H9 (cell line): Measurements from ENCODE around the gene LRMDA. TPM values are rescaled to one million over a fixed set of nuclear protein-coding genes. Genes with fewer than 3 reads are reported as not detected.

Experiments
- DNase-seq: peaks from one replicate; pipeline ENCODE4 v3.0.0-alpha.2; 2017
- H2AFZ ChIP-seq: one replicate; pipeline ENCODE4 v1.6.1; 2013; ENCODE audit warnings: mild to moderate bottlenecking, low read length, control low read depth, moderate library complexity
- H2AK5ac ChIP-seq: 2 replicates; pipeline ENCODE4 v1.6.1; 2013; ENCODE audit warnings: low read length, control low read depth, mixed read lengths; ENCODE audit not compliant: insufficient read length
- H2BK120ac ChIP-seq: one replicate; pipeline ENCODE4 v1.6.1; 2013; ENCODE audit warnings: low read depth, mild to moderate bottlenecking, low read length, control low read depth, inconsistent platforms; ENCODE audit not compliant: poor library complexity, severe bottlenecking
- H2BK12ac ChIP-seq: 2 replicates; pipeline ENCODE4 v1.6.1; 2013; ENCODE audit warnings: low read length, control low read depth, mixed read lengths, low read depth; ENCODE audit not compliant: insufficient read length
- H2BK15ac ChIP-seq: 2 replicates; pipeline ENCODE4 v1.6.1; 2013; ENCODE audit warnings: low read depth, low read length, control low read depth
- H2BK20ac ChIP-seq: one replicate; pipeline ENCODE4 v1.6.1; 2013; ENCODE audit warnings: low read depth, mild to moderate bottlenecking, low read length, control low read depth, inconsistent platforms; ENCODE audit not compliant: poor library complexity, severe bottlenecking
- H2BK5ac ChIP-seq: 2 replicates; pipeline ENCODE4 v1.6.1; 2013; ENCODE audit warnings: low read length, control low read depth, mixed read lengths; ENCODE audit not compliant: insufficient read length
- H3K14ac ChIP-seq: 2 replicates; pipeline ENCODE4 v1.6.1; 2013; ENCODE audit warnings: low read length, control low read depth; ENCODE audit not compliant: insufficient read depth
- H3K18ac ChIP-seq: 2 replicates; pipeline ENCODE4 v1.6.1; 2013; ENCODE audit warnings: low read depth, mild to moderate bottlenecking, mixed read lengths, low read length, control low read depth; ENCODE audit not compliant: insufficient read length
- H3K23ac ChIP-seq: 2 replicates; pipeline ENCODE4 v1.6.1; 2013; ENCODE audit warnings: low read length, control low read depth, mixed read lengths, low read depth; ENCODE audit not compliant: insufficient read length
- H3K23me2 ChIP-seq: 2 replicates; pipeline ENCODE4 v1.6.1; 2013; ENCODE audit warnings: low read depth, mild to moderate bottlenecking, mixed read lengths, low read length, control low read depth; ENCODE audit not compliant: insufficient read length, poor library complexity, severe bottlenecking
- H3K27ac ChIP-seq: 2 replicates; pipeline ENCODE4 v1.5.1; 2013; ENCODE audit warnings: low read length, control low read depth, mixed read lengths, low read depth; ENCODE audit not compliant: insufficient read length
- H3K27me3 ChIP-seq: 2 replicates; pipeline ENCODE4 v1.6.1; 2013; ENCODE audit warnings: low read length, control low read depth, inconsistent platforms; ENCODE audit not compliant: insufficient read depth
- H3K4ac ChIP-seq: 2 replicates; pipeline ENCODE4 v1.6.1; 2013; ENCODE audit warnings: low read depth, mild to moderate bottlenecking, control low read depth, inconsistent platforms, low read length, moderate library complexity
- H3K4me1 ChIP-seq: 2 replicates; pipeline ENCODE4 v1.6.1; 2013; ENCODE audit warnings: low read length, control low read depth, inconsistent platforms; ENCODE audit not compliant: insufficient read depth
- H3K4me2 ChIP-seq: 2 replicates; pipeline ENCODE4 v1.6.1; 2013; ENCODE audit warnings: low read length, control low read depth, mixed read lengths; ENCODE audit not compliant: insufficient read length, insufficient read depth
- H3K56ac ChIP-seq: 2 replicates; pipeline ENCODE4 v1.6.1; 2013; ENCODE audit warnings: low read depth, mild to moderate bottlenecking, mixed read lengths, low read length, control low read depth; ENCODE audit not compliant: insufficient read length
- H3K79me1 ChIP-seq: 2 replicates; pipeline ENCODE4 v1.6.1; 2013; ENCODE audit warnings: low read depth, mild to moderate bottlenecking, moderate library complexity, low read length, control low read depth, inconsistent platforms; ENCODE audit not compliant: insufficient read depth, poor library complexity, severe bottlenecking
- H3K79me2 ChIP-seq: 2 replicates; pipeline ENCODE4 v1.6.1; 2013; ENCODE audit warnings: low read length, control low read depth, inconsistent platforms; ENCODE audit not compliant: insufficient read depth
- H3K9ac ChIP-seq: 2 replicates; pipeline ENCODE4 v1.6.1; 2013; ENCODE audit warnings: low read length, control low read depth, mixed read lengths; ENCODE audit not compliant: insufficient read length; ENCODE audit errors: extremely low read depth
- H3K9me3 ChIP-seq: one replicate; pipeline ENCODE4 v1.6.1; 2013; ENCODE audit warnings: low read depth, low read length, inconsistent platforms; ENCODE audit not compliant: control insufficient read depth
- H3T11ph ChIP-seq: one replicate; pipeline ENCODE4 v1.6.1; 2013; ENCODE audit warnings: mild to moderate bottlenecking, low read length, control low read depth, inconsistent platforms
- H4K20me1 ChIP-seq: one replicate; pipeline ENCODE4 v1.6.1; 2013; ENCODE audit not compliant: control insufficient read depth, insufficient read length, insufficient read depth
- H4K5ac ChIP-seq: 2 replicates; pipeline ENCODE4 v1.6.1; 2013; ENCODE audit warnings: low read depth, mild to moderate bottlenecking, mixed read lengths, low read length, control low read depth; ENCODE audit not compliant: insufficient read length
- H4K8ac ChIP-seq: replicated peaks from 2 replicates; pipeline ENCODE4 v1.6.1; 2013; ENCODE audit warnings: low read length, control low read depth, mixed read lengths, low read depth; ENCODE audit not compliant: insufficient read length
- H4K91ac ChIP-seq: 2 replicates; pipeline ENCODE4 v1.6.1; 2013; ENCODE audit warnings: low read depth, mild to moderate bottlenecking, moderate library complexity, mixed read lengths, low read length, control low read depth; ENCODE audit not compliant: insufficient read length
- H3K27ac Mint-ChIP-seq, 3 experiments: 2 replicates in 2 of 3; 3 replicates in 1 of 3; pipeline ENCODE4 v1.8.0; 2020 to 2021; ENCODE audit warnings: mixed read lengths in 3 of 3, mild to moderate bottlenecking in 1 of 3, moderate library complexity in 1 of 3
- H3K27me3 Mint-ChIP-seq: 2 replicates; pipeline ENCODE4 v1.8.0; 2021; ENCODE audit warnings: low read depth, mild to moderate bottlenecking, moderate library complexity, mixed read lengths
- H3K36me3 Mint-ChIP-seq, 3 experiments: 2 replicates in 2 of 3; 3 replicates in 1 of 3; pipeline ENCODE4 v1.8.0; 2020 to 2021; ENCODE audit warnings: low read depth in 3 of 3, mixed read lengths in 3 of 3; ENCODE audit not compliant: insufficient read depth in 1 of 3
- H3K4me1 Mint-ChIP-seq, 2 experiments: 2 replicates each; pipeline ENCODE4 v1.8.0; 2020; ENCODE audit warnings: mixed read lengths in 2 of 2
- H3K4me3 Mint-ChIP-seq, 2 experiments: 2 replicates in 1 of 2; 3 replicates in 1 of 2; pipeline ENCODE4 v1.8.0; 2020 to 2021; ENCODE audit warnings: mild to moderate bottlenecking in 2 of 2, mixed read lengths in 2 of 2, moderate library complexity in 1 of 2
- H3K9me3 Mint-ChIP-seq, 2 experiments: 2 replicates in 1 of 2; 3 replicates in 1 of 2; pipeline ENCODE4 v1.8.0; 2020; ENCODE audit warnings: mild to moderate bottlenecking in 2 of 2, mixed read lengths in 2 of 2, moderate library complexity in 1 of 2
- total RNA-seq: library from RNA; stranded (reverse); gene quantifications from 2 replicates; pipeline ENCODE4 v1.2.1, GENCODE V29; 2021
- TF ChIP-seq, protein P1 (sequence below): fragments of 200-600 bp; sonication (generic); conservative IDR thresholded peaks from 3 replicates; pipeline ENCODE4 v1.8.0; 2021; ENCODE audit warnings: antibody characterized with exemption, mild to moderate bottlenecking

LRMDA gene
- total RNA-seq, 1 experiment from 2014 or later, result 1.8 TPM

DNA sequence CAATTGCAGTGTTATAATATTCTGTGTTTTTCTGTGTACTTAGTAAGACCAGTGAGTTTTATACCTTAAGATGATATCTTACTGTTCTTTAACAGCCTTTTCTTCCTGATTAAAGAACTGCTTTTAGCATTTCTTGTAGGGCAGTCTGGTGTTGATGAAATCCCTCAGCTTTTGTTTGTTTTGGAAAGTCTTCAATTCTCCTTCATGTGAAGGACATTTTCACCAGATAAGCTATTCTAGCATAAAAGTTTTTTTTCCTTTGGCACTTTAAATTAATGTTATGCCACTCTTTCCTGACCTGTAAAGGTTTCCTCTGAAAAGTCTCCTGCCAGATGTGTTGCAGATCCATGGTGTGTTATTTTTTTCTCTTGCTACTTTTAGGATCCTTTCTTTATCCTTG is 1059.8 kb downstream of the LRMDA start:
- no peak overlapping the region for H2BK12ac ChIP-seq
- no peak overlapping the region for H2BK15ac ChIP-seq
- Mint-ChIP-seq H3K4me3 (no peak overlapping the region), H3K27me3 (peaks cover 1% of the 10 kb centered on the region; the same call in 1 of the 2 replicates), H3K4me1 (no peaks in the 10 kb centered on the region), H3K27ac (no peak overlapping the region), H3K9me3 (peaks cover 12 to 14% of the 10 kb centered on the region in 2 experiments; a peak in 4 of 5 replicates), H3K36me3 (peaks cover 0 to 14% (median 2%) of the 10 kb centered on the region in 3 experiments; a peak in 3 of 7 replicates)
- H3K56ac ChIP-seq, result no peak overlapping the region
- H4K5ac ChIP-seq, result no peak overlapping the region
- H3K4me1 ChIP-seq, result no peaks in the 10 kb centered on the region
- H3K23ac ChIP-seq, result no peak overlapping the region
- DNase-seq, result no peak
- no peaks in the 10 kb centered on the region for H3K79me1 ChIP-seq
- H3K27me3 ChIP-seq, result no peaks in the 10 kb centered on the region
- no peak overlapping the region for H3K4me2 ChIP-seq
- no peak overlapping the region for H2BK120ac ChIP-seq
- TF ChIP-seq, protein P1, sequence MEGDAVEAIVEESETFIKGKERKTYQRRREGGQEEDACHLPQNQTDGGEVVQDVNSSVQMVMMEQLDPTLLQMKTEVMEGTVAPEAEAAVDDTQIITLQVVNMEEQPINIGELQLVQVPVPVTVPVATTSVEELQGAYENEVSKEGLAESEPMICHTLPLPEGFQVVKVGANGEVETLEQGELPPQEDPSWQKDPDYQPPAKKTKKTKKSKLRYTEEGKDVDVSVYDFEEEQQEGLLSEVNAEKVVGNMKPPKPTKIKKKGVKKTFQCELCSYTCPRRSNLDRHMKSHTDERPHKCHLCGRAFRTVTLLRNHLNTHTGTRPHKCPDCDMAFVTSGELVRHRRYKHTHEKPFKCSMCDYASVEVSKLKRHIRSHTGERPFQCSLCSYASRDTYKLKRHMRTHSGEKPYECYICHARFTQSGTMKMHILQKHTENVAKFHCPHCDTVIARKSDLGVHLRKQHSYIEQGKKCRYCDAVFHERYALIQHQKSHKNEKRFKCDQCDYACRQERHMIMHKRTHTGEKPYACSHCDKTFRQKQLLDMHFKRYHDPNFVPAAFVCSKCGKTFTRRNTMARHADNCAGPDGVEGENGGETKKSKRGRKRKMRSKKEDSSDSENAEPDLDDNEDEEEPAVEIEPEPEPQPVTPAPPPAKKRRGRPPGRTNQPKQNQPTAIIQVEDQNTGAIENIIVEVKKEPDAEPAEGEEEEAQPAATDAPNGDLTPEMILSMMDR, result no peak
- no peaks in the 10 kb centered on the region for H3K23me2 ChIP-seq
- no peak overlapping the region for H3K4ac ChIP-seq
- no peak overlapping the region for H2BK20ac ChIP-seq
- no peak overlapping the region for H2AK5ac ChIP-seq
- H3K27ac ChIP-seq, result no peak overlapping the region
- H4K91ac ChIP-seq, result no peak overlapping the region
- no peak overlapping the region for H3K14ac ChIP-seq
- H2BK5ac ChIP-seq, result no peak overlapping the region
- H2AFZ ChIP-seq, result no peak overlapping the region
- no peak overlapping the region for H3K9ac ChIP-seq
- no peak overlapping the region for H3T11ph ChIP-seq
- no peak overlapping the region for H3K18ac ChIP-seq
- no peaks in the 10 kb centered on the region for H3K9me3 ChIP-seq
- H3K79me2 ChIP-seq, result no peaks in the 10 kb centered on the region
- H4K8ac ChIP-seq, result no peak overlapping the region
- no peaks in the 10 kb centered on the region for H4K20me1 ChIP-seq
